Gastrocnemius medialis (tissue), 4 donors: ENCODE results near the gene PRRT1.
"Not testable (repeated sequence)": the region's sequence is repeated elsewhere in the genome, so short reads cannot be mapped to it uniquely, and the experiment has no call there.

Experiments
- CTCF ChIP-seq, 5 experiments: fragments of 450-650 bp in 3 of 5; fragments of 200-600 bp in 2 of 5; sonication (generic) in 2 of 5; IDR thresholded peaks in 4 of 5; conservative IDR thresholded peaks in 1 of 5; 1 replicate in 4 of 5; 2 replicates in 1 of 5; pipeline ENCODE4 v1.5.1; 2016 to 2019; ENCODE audit warnings: antibody characterized with exemption in 5 of 5, mild to moderate bottlenecking in 3 of 5, moderate library complexity in 3 of 5
- POLR2A ChIP-seq, 2 donors: fragments of 450-650 bp; IDR thresholded peaks; one replicate each; pipeline ENCODE4 v1.6.1; 2017; ENCODE audit warnings: antibody characterized with exemption in 2 of 2, mild to moderate bottlenecking in 2 of 2, moderate library complexity in 2 of 2

GRCh38 chr6:32144238-32144637 lies 7.5 kb downstream of the PRRT1 start:
- not testable (repeated sequence) for TF ChIP-seq CTCF (IDR thresholded peaks at IDR 0.05 in 4 of 5, conservative IDR thresholded peaks at IDR 0.05 in 1 of 5); POLR2A (IDR thresholded peaks at IDR 0.05)
